HepG2 (cell line): ENCODE results near the gene EFCAB8. TPM values are rescaled to one million over a fixed set of nuclear protein-coding genes. Genes with fewer than 3 reads are reported as not detected.

ENCODE experiments used
- FOSL2 ChIP-seq: sonication (generic); formaldehyde crosslinking; IDR thresholded peaks from 2 replicates; pipeline ENCODE4 v1.4.0; 2020; ENCODE audit warnings: missing genetic modification reagents
- KAT2B ChIP-seq: fragments of 150-350 bp; IDR thresholded peaks from 2 replicates; pipeline ENCODE4 v1.6.1; 2014; ENCODE audit warnings: low read depth, low read length, borderline replicate concordance
- POGZ ChIP-seq: sonication (generic); formaldehyde crosslinking; IDR thresholded peaks from 2 replicates; pipeline ENCODE4 v1.4.0; 2020; ENCODE audit warnings: mild to moderate bottlenecking, missing genetic modification reagents
- ZC3H13 ChIP-seq: sonication (generic); formaldehyde crosslinking; IDR thresholded peaks from 2 replicates; pipeline ENCODE4 v1.8.1; 2023; ENCODE audit warnings: mild to moderate bottlenecking, missing genetic modification reagents, moderate library complexity
- ZNF274 ChIP-seq: sonication (generic); formaldehyde crosslinking; IDR thresholded peaks from 2 replicates; pipeline ENCODE4 v1.5.1; 2020; ENCODE audit warnings: mild to moderate bottlenecking, missing genetic modification reagents
- ZNF572 ChIP-seq: sonication (generic); formaldehyde crosslinking; IDR thresholded peaks from 2 replicates; pipeline ENCODE4 v1.5.1; 2020; ENCODE audit warnings: mild to moderate bottlenecking, missing genetic modification reagents
- polyA plus RNA-seq, 8 experiments: library from polyadenylated mRNA; depleted of rRNA in 3 of 8; stranded (reverse) in 7 of 8; unstranded in 1 of 8; fragments of >200 nt; fragmentation: Illumina TruSeq in 4 of 8; extraction: Trizol in 4 of 8; gene quantifications; 2 replicates each; pipeline versions ENCODE4 v1.2.1 to v1.2.3, GENCODE V29; 2011 to 2016; ENCODE audit warnings: low read depth in 4 of 8, missing spikeins in 1 of 8, mixed read lengths in 1 of 8; ENCODE audit not compliant: insufficient read depth in 1 of 8
- total RNA-seq, 5 experiments: library from RNA; depleted of rRNA; stranded (reverse); fragments of >200 nt; fragmentation: Illumina TruSeq; extraction: Trizol; gene quantifications; 2 replicates each; pipeline ENCODE4 v1.2.3, GENCODE V29; 2016; ENCODE audit warnings: low read depth in 1 of 5
- TF ChIP-seq, protein P1 (sequence below): sonication (generic); formaldehyde crosslinking; IDR thresholded peaks from 2 replicates; pipeline ENCODE4 v1.4.0; 2020; ENCODE audit warnings: missing genetic modification reagents
- TF ChIP-seq, protein P2 (sequence below): sonication (generic); formaldehyde crosslinking; IDR thresholded peaks from 2 replicates; pipeline ENCODE4 v1.9.0; 2021; ENCODE audit warnings: mild to moderate bottlenecking, missing genetic modification reagents
- TF ChIP-seq, protein P3 (sequence below): sonication (generic); formaldehyde crosslinking; IDR thresholded peaks from 2 replicates; pipeline ENCODE4 v1.5.0; 2020; ENCODE audit warnings: missing genetic modification reagents
- TF ChIP-seq, protein P4 (sequence below): IDR thresholded peaks from 2 replicates; pipeline ENCODE4 v1.6.1; 2018; ENCODE audit warnings: missing genetic modification reagents
- TF ChIP-seq, protein P5 (sequence below): sonication (generic); formaldehyde crosslinking; IDR thresholded peaks from 2 replicates; pipeline ENCODE4; 2020; ENCODE audit warnings: missing genetic modification reagents, mild to moderate bottlenecking, borderline replicate concordance

The EFCAB8 gene
- total and polyA plus RNA-seq, 2 of the 13 experiments (the other 11 are each of a cell fraction or from before 2014, with no cell fraction given), result 0.15 to 0.22 TPM

DNA sequence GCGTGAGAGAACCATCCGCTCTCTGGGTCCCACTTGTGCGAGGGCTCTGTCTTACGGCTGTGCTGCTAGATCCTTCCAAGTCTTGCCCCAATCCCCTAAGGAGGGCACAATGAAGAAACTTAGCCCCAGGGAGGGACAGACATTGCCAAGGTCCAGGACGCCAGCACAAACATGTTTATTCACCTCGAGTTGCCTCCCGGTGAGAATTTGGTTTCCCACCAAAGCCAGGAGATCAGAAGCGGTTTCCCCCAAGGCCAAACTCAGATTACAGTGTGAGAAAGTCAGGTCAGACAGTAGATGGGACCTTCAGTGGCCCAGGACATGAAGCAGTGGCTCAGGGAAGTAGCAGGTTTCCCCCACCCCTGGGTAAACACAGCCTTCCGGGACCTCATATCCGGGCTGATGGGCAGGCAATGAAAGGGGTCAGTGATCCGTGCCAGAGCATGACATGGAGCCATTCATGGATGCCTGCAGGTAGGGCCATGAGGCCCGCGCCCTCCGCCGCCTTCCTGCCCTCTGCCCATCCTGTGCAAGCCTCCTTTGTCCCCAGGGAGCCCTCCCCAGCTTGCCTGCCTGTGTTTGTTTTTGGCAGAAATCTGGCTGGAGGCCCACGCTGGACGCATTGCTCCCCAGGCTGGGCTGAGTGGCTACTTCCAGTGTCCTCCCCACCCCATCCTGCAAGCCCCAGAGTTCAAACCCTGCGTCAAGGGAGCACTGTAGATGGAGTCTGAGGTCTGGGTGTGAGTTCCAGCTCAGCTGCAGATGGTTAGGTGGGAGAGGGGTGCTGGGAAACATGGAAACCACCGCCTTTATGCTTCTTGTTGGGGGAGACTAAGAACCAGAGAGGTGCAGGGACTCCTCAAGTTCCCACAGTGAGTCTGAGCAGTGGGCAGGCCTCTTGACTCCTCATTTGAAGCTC lies 150.8 kb downstream of the EFCAB8 start (continued):
- TF ChIP-seq, protein P1, sequence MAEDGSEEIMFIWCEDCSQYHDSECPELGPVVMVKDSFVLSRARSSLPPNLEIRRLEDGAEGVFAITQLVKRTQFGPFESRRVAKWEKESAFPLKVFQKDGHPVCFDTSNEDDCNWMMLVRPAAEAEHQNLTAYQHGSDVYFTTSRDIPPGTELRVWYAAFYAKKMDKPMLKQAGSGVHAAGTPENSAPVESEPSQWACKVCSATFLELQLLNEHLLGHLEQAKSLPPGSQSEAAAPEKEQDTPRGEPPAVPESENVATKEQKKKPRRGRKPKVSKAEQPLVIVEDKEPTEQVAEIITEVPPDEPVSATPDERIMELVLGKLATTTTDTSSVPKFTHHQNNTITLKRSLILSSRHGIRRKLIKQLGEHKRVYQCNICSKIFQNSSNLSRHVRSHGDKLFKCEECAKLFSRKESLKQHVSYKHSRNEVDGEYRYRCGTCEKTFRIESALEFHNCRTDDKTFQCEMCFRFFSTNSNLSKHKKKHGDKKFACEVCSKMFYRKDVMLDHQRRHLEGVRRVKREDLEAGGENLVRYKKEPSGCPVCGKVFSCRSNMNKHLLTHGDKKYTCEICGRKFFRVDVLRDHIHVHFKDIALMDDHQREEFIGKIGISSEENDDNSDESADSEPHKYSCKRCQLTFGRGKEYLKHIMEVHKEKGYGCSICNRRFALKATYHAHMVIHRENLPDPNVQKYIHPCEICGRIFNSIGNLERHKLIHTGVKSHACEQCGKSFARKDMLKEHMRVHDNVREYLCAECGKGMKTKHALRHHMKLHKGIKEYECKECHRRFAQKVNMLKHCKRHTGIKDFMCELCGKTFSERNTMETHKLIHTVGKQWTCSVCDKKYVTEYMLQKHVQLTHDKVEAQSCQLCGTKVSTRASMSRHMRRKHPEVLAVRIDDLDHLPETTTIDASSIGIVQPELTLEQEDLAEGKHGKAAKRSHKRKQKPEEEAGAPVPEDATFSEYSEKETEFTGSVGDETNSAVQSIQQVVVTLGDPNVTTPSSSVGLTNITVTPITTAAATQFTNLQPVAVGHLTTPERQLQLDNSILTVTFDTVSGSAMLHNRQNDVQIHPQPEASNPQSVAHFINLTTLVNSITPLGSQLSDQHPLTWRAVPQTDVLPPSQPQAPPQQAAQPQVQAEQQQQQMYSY, result no peak
- TF ChIP-seq KAT2B (no peak), ZC3H13 (CRISPR knock-in tag) (peak; percentile 88), FOSL2 (CRISPR knock-in tag) (peak; percentile 83), POGZ (CRISPR knock-in tag) (peak; percentile 66), ZNF274 (peak; percentile 86), ZNF572 (CRISPR knock-in tag) (no peak; the same call in 1 of the 2 replicates)
- TF ChIP-seq, protein P2, sequence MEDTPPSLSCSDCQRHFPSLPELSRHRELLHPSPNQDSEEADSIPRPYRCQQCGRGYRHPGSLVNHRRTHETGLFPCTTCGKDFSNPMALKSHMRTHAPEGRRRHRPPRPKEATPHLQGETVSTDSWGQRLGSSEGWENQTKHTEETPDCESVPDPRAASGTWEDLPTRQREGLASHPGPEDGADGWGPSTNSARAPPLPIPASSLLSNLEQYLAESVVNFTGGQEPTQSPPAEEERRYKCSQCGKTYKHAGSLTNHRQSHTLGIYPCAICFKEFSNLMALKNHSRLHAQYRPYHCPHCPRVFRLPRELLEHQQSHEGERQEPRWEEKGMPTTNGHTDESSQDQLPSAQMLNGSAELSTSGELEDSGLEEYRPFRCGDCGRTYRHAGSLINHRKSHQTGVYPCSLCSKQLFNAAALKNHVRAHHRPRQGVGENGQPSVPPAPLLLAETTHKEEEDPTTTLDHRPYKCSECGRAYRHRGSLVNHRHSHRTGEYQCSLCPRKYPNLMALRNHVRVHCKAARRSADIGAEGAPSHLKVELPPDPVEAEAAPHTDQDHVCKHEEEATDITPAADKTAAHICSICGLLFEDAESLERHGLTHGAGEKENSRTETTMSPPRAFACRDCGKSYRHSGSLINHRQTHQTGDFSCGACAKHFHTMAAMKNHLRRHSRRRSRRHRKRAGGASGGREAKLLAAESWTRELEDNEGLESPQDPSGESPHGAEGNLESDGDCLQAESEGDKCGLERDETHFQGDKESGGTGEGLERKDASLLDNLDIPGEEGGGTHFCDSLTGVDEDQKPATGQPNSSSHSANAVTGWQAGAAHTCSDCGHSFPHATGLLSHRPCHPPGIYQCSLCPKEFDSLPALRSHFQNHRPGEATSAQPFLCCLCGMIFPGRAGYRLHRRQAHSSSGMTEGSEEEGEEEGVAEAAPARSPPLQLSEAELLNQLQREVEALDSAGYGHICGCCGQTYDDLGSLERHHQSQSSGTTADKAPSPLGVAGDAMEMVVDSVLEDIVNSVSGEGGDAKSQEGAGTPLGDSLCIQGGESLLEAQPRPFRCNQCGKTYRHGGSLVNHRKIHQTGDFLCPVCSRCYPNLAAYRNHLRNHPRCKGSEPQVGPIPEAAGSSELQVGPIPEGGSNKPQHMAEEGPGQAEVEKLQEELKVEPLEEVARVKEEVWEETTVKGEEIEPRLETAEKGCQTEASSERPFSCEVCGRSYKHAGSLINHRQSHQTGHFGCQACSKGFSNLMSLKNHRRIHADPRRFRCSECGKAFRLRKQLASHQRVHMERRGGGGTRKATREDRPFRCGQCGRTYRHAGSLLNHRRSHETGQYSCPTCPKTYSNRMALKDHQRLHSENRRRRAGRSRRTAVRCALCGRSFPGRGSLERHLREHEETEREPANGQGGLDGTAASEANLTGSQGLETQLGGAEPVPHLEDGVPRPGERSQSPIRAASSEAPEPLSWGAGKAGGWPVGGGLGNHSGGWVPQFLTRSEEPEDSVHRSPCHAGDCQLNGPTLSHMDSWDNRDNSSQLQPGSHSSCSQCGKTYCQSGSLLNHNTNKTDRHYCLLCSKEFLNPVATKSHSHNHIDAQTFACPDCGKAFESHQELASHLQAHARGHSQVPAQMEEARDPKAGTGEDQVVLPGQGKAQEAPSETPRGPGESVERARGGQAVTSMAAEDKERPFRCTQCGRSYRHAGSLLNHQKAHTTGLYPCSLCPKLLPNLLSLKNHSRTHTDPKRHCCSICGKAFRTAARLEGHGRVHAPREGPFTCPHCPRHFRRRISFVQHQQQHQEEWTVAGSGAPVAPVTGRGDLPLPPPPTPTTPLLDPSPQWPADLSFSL (CRISPR knock-in tag), result no peak; the same call in 1 of the 2 replicates
- TF ChIP-seq, protein P3, sequence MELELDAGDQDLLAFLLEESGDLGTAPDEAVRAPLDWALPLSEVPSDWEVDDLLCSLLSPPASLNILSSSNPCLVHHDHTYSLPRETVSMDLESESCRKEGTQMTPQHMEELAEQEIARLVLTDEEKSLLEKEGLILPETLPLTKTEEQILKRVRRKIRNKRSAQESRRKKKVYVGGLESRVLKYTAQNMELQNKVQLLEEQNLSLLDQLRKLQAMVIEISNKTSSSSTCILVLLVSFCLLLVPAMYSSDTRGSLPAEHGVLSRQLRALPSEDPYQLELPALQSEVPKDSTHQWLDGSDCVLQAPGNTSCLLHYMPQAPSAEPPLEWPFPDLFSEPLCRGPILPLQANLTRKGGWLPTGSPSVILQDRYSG, result no peak
- TF ChIP-seq, protein P4, sequence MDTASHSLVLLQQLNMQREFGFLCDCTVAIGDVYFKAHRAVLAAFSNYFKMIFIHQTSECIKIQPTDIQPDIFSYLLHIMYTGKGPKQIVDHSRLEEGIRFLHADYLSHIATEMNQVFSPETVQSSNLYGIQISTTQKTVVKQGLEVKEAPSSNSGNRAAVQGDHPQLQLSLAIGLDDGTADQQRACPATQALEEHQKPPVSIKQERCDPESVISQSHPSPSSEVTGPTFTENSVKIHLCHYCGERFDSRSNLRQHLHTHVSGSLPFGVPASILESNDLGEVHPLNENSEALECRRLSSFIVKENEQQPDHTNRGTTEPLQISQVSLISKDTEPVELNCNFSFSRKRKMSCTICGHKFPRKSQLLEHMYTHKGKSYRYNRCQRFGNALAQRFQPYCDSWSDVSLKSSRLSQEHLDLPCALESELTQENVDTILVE (CRISPR knock-in tag), result no peak; the same call in 1 of the 2 replicates
- TF ChIP-seq, protein P5, sequence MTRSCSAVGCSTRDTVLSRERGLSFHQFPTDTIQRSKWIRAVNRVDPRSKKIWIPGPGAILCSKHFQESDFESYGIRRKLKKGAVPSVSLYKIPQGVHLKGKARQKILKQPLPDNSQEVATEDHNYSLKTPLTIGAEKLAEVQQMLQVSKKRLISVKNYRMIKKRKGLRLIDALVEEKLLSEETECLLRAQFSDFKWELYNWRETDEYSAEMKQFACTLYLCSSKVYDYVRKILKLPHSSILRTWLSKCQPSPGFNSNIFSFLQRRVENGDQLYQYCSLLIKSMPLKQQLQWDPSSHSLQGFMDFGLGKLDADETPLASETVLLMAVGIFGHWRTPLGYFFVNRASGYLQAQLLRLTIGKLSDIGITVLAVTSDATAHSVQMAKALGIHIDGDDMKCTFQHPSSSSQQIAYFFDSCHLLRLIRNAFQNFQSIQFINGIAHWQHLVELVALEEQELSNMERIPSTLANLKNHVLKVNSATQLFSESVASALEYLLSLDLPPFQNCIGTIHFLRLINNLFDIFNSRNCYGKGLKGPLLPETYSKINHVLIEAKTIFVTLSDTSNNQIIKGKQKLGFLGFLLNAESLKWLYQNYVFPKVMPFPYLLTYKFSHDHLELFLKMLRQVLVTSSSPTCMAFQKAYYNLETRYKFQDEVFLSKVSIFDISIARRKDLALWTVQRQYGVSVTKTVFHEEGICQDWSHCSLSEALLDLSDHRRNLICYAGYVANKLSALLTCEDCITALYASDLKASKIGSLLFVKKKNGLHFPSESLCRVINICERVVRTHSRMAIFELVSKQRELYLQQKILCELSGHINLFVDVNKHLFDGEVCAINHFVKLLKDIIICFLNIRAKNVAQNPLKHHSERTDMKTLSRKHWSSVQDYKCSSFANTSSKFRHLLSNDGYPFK (CRISPR knock-in tag), result peak; percentile 81; the same call in 1 of the 2 replicates
